Erythroblast (primary cell): ENCODE measurements around the gene PLEKHA5.

Experiments
- DNase-seq, 2 experiments: peaks; one replicate each; lab custom pipeline; 2025; lab: John Stamatoyannopoulos, UW
- GATA1 ChIP-seq: IDR thresholded peaks from 2 replicates; pipeline ENCODE4 v1.6.1; 2011; ENCODE audit warnings: low read depth, mild to moderate bottlenecking, control low read depth, low read length, moderate library complexity
- POLR2A ChIP-seq: IDR thresholded peaks from 2 replicates; pipeline ENCODE4 v1.6.1; 2011; ENCODE audit warnings: mild to moderate bottlenecking, low read length

PLEKHA5 gene

GRCh38 chr12:19251481-19252132 is 122.1 kb downstream of the PLEKHA5 start:
- no peak for DNase-seq
- TF ChIP-seq POLR2A (no peak), GATA1 (no peak)

GRCh38 chr12:19260135-19260534 is 130.6 kb downstream of the PLEKHA5 start:
- DNase-seq, result no peak
- no peak for TF ChIP-seq GATA1
- TF ChIP-seq POLR2A, result no peak

GRCh38 chr12:19261773-19262172 is 132.2 kb downstream of the PLEKHA5 start:
- TF ChIP-seq POLR2A (no peak), GATA1 (no peak)
- no peak for DNase-seq

- DNase-seq, result no peak
These were observed 134.1 kb downstream of the PLEKHA5 start for GRCh38 chr12:19263672-19264071.

GRCh38 chr12:19273482-19274330 is 144.2 kb downstream of the PLEKHA5 start:
- no peak for TF ChIP-seq POLR2A
- no peak for TF ChIP-seq GATA1
- peak; percentile 11 to 31 for DNase-seq

More at GRCh38 chr12:19263672-19264071, 134.1 kb downstream of the PLEKHA5 start:
- TF ChIP-seq POLR2A (no peak), GATA1 (no peak)

DNA sequence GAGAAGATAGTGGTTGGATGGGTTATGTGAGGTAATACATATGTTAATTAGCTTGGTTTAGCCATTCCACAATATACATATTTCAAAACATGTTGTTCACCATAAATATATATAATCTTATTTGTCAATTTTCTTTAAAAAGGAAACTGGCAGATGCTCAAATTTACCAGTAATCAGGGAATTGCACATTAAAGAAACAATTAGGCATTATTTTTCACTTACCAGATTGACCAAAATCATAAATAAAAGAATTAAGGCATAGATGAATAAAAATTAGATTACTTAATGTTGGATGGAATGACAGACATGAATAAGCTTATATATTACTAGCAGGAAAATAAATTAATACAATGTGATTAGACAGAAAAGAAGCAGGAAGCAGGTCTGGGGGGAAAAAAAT is 147.2 kb downstream of the PLEKHA5 start:
- no peak for DNase-seq
- no peak for TF ChIP-seq POLR2A
- TF ChIP-seq GATA1, result no peak

DNA sequence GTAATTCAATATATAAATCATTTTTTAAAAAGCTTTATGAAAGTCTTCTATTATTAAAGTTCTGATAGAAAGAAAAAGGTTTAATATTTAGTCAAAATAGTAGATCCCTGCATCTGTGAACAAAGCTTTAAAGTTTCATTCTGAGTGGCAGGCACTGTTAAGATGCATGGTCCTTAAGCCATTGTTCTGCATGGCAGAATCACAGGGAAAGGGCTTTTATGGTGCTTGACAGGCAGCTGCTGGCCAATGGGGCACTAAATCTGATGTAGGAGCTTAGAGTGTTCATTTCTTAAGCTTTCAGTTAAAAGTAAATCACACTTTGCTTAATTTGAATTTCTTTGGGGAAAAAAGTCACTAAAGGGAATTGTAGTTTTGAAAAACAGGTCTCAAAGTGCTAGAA is 148.2 kb downstream of the PLEKHA5 start:
- TF ChIP-seq GATA1, result no peak
- TF ChIP-seq POLR2A, result no peak

DNA sequence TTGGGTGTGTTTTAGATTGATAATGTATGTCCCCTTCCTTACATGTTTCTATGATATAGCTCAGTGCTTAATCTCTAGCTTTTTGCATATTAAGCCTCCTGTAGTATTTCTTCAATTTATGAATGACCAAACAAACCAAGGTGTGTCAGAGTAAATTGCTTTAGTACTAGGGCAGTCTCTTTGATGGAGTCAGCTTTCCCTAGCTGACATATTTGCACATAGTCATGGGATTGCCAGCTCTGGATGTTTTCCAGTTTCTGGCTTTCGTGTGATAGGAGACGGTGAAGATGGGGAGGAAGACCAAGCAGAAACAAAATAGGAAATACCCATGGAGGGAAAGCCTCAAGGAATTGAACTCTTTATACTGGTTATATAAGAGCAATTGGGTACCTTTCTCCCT is 148.9 kb downstream of the PLEKHA5 start:
- no peak for TF ChIP-seq GATA1
- no peak for TF ChIP-seq POLR2A
- DNase-seq, result no peak

More for the DNA sequence above, 148.2 kb downstream of the PLEKHA5 start:
- no peak for DNase-seq

- no peak for TF ChIP-seq GATA1
- TF ChIP-seq POLR2A, result no peak
- no peak for DNase-seq
These were observed 152.7 kb downstream of the PLEKHA5 start for GRCh38 chr12:19282133-19282699.

DNA sequence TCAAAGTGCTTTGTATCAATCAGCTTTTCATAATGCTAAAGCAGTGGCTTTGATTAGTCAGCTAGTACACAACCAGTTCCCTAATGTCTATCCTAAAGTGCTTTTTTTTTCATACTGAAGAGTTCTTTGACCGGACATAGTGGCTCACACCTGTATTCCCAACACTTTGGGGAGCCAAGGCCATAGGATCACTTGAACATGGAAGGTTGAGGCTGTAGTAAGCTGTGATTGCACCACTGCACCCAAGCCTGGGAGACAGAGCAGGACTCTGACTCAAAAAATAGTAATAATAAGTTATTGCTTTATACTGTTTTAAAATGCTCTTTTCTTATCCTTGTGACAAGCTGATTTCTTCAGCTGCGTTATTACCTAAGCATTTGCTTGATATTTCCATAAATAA is 155.1 kb downstream of the PLEKHA5 start:
- TF ChIP-seq POLR2A, result no peak
- no peak for TF ChIP-seq GATA1
- DNase-seq, result no peak

- TF ChIP-seq POLR2A (no peak), GATA1 (no peak)
- DNase-seq, result no peak
These were observed 156.4 kb downstream of the PLEKHA5 start for GRCh38 chr12:19285793-19286448.

DNA sequence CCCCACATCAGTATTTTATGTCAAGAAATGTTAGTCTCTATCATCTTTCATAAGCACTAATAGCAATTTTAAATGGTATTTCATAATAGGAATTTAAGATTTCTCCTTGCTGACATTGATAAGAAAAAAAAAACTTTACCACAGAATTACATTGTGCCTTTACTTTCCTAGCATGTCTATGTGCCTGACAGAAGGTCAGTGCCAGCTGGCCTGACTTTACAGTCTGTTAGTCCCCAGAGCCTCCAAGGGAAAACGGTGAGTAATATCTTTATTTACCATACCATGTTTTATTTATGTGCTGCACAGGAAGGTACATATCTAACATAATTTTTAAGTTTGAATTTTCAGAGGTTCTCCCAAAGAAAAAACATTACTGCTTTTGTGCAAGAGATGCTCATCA is 157.8 kb downstream of the PLEKHA5 start:
- TF ChIP-seq POLR2A (no peak), GATA1 (no peak)
- no peak for DNase-seq

- no peak for TF ChIP-seq POLR2A
- no peak for TF ChIP-seq GATA1
- no peak for DNase-seq
These were observed 158.6 kb downstream of the PLEKHA5 start for GRCh38 chr12:19288161-19288560.
